HCT116 (cell line): ENCODE data around the gene GRM4. TPM values are rescaled to one million over a fixed set of nuclear protein-coding genes. Genes with fewer than 3 reads are reported as not detected.

Experiments used
- ATAC-seq: fragments of 200-7000 bp; cut with Tn5 transposase; 2 replicates; pipeline ENCODE4 v1.9.1; 2020; ENCODE audit warnings: mild to moderate bottlenecking, moderate library complexity
- BruUV-seq: library from RNA; stranded (reverse); fragments of 400-500 nt; replicated peaks from 2 replicates; lab custom pipeline; 2021; lab: Mats Ljungman, UMichigan
- CTCF ChIA-PET: fragments of 300-600 bp; sonication (Branson Sonifier 250); formaldehyde crosslinking; loops from one replicate; lab custom pipeline; 2021; ENCODE audit warnings: antibody characterized with exemption; lab: Charles Lee
- POLR2A ChIA-PET: fragments of 300-600, 350-600 bp; sonication (Branson Sonifier 250); formaldehyde crosslinking; loops from one replicate; lab custom pipeline; 2021; ENCODE audit warnings: antibody characterized with exemption; lab: Charles Lee
- RAD21 ChIA-PET, 2 experiments: fragments of 300-600 bp; sonication (Branson Sonifier 250); formaldehyde crosslinking; loops; one replicate each; lab custom pipeline; 2023; ENCODE audit warnings: low total read pairs in 2 of 2; ENCODE audit not compliant: uncharacterized antibody in 2 of 2, unreplicated experiment in 2 of 2, low non-redundant PET in 1 of 2; lab: Charles Lee
- DNase-seq: peaks from one replicate; pipeline ENCODE4 v3.0.0-alpha.2; 2010; ENCODE audit warnings: low read depth, low spot score
- H2AFZ ChIP-seq: fragments of 200-600 bp; shearing (Covaris generic), sonication (generic); 2 replicates; pipeline ENCODE4 v1.6.1; 2017; ENCODE audit warnings: low read depth, mixed run types, mixed read lengths, antibody characterized with exemption, low read length; ENCODE audit not compliant: poor library complexity, severe bottlenecking
- H3K27ac ChIP-seq: 2 replicates; pipeline ENCODE4 v1.5.1; 2012; ENCODE audit warnings: low read depth, low read length
- H3K27me3 ChIP-seq: fragments of 200-600 bp; sonication (generic); 2 replicates; pipeline ENCODE4 v1.6.1; 2016; ENCODE audit warnings: mixed run types, low read length, mixed read lengths; ENCODE audit not compliant: insufficient read depth
- H3K36me3 ChIP-seq, 2 experiments: fragments of 200-500 bp in 1 of 2; fragments of 200-600 bp in 1 of 2; sonication (Bioruptor generic) in 1 of 2; sonication (generic) in 1 of 2; 2 replicates each; pipeline versions ENCODE4 v1.5.1 to v1.6.1; 2014 to 2016; ENCODE audit warnings: low read length in 2 of 2, inconsistent platforms in 1 of 2, mixed read lengths in 1 of 2, mixed run types in 1 of 2; ENCODE audit not compliant: insufficient read depth in 2 of 2, control insufficient read depth in 1 of 2
- H3K4me1 ChIP-seq, 2 experiments: fragments of 200-600 bp in 1 of 2; sonication (generic) in 1 of 2; 2 replicates each; pipeline versions ENCODE4 v1.5.1 to v1.6.1; 2012 to 2017; ENCODE audit warnings: low read length in 2 of 2, inconsistent platforms in 1 of 2, mild to moderate bottlenecking in 1 of 2, mixed read lengths in 1 of 2, mixed run types in 1 of 2, moderate library complexity in 1 of 2; ENCODE audit not compliant: insufficient read depth in 2 of 2, control insufficient read depth in 1 of 2
- H3K4me2 ChIP-seq: fragments of 200-600 bp; sonication (generic); 2 replicates; pipeline ENCODE4 v1.6.1; 2017; ENCODE audit warnings: mixed run types, low read length, mixed read lengths
- H3K4me3 ChIP-seq, 2 experiments: fragments of 200-600 bp in 1 of 2; sonication (generic) in 1 of 2; replicated peaks in 1 of 2; 2 replicates each; pipeline ENCODE4 v1.5.1; 2011 to 2016; ENCODE audit warnings: low read length in 2 of 2, control low read depth in 1 of 2, low read depth in 1 of 2, mild to moderate bottlenecking in 1 of 2, mixed read lengths in 1 of 2, mixed run types in 1 of 2
- H3K79me2 ChIP-seq: fragments of 200-600 bp; sonication (generic); 2 replicates; pipeline ENCODE4 v1.6.1; 2017; ENCODE audit warnings: mild to moderate bottlenecking, mixed run types, low read length, moderate library complexity, mixed read lengths; ENCODE audit not compliant: insufficient read depth
- H3K9ac ChIP-seq: fragments of 200-600 bp; sonication (generic); 2 replicates; pipeline ENCODE4 v1.6.1; 2016; ENCODE audit warnings: low read length, mixed read lengths
- H3K9me2 ChIP-seq: fragments of 200-600 bp; sonication (generic), shearing (Covaris generic); 2 replicates; pipeline ENCODE4 v1.6.1; 2017; ENCODE audit warnings: mixed run types, mild to moderate bottlenecking, moderate library complexity; ENCODE audit not compliant: insufficient read depth
- H3K9me3 ChIP-seq, 2 experiments: fragments of 200-500 bp in 1 of 2; fragments of 200-600 bp in 1 of 2; sonication (Bioruptor generic) in 1 of 2; sonication (generic) in 1 of 2; 2 replicates each; pipeline ENCODE4 v1.6.1; 2014 to 2017; ENCODE audit warnings: low read length in 2 of 2, mixed read lengths in 2 of 2, inconsistent platforms in 1 of 2, low read depth in 1 of 2, mild to moderate bottlenecking in 1 of 2, mixed run types in 1 of 2, moderate library complexity in 1 of 2; ENCODE audit not compliant: control insufficient read depth in 1 of 2, insufficient read depth in 1 of 2
- H4K20me1 ChIP-seq: fragments of 200-600 bp; sonication (generic), shearing (Covaris generic); 2 replicates; pipeline ENCODE4 v1.6.1; 2017; ENCODE audit warnings: mixed run types, mild to moderate bottlenecking, moderate library complexity; ENCODE audit not compliant: insufficient read depth
- ATF3 ChIP-seq: IDR thresholded peaks from 2 replicates; pipeline ENCODE4 v1.6.1; 2012
- MAX ChIP-seq: IDR thresholded peaks from 2 replicates; pipeline ENCODE4 v1.6.1; 2012
- POLR2A ChIP-seq: IDR thresholded peaks from 2 replicates; pipeline ENCODE4 v1.7.0; 2011; ENCODE audit warnings: borderline replicate concordance; ENCODE audit not compliant: insufficient read depth, insufficient read length; ENCODE audit errors: extremely low read depth
- RAD21 ChIP-seq: IDR thresholded peaks from 2 replicates; pipeline ENCODE4 v1.6.1; 2012; ENCODE audit warnings: low read depth, mild to moderate bottlenecking
- REST ChIP-seq: IDR thresholded peaks from 2 replicates; pipeline ENCODE4 v1.6.1; 2012; ENCODE audit warnings: low read depth
- TCF7L2 ChIP-seq: IDR thresholded peaks from 2 replicates; pipeline ENCODE4 v1.7.0; 2011; ENCODE audit warnings: borderline replicate concordance, inconsistent platforms; ENCODE audit not compliant: insufficient read depth, insufficient read length; ENCODE audit errors: extremely low read depth
- YY1 ChIP-seq: IDR thresholded peaks from 2 replicates; pipeline ENCODE4 v1.6.1; 2011; ENCODE audit warnings: low read length, low read depth, moderate library complexity, mild to moderate bottlenecking; ENCODE audit not compliant: insufficient replicate concordance; ENCODE audit errors: extremely low read depth
- intact Hi-C: fragments of 100-400 bp; cut with micrococcal nuclease; formaldehyde crosslinking; loops from 2 replicates; pipeline ENCODE4 v1.10.0; 2022
- total RNA-seq: library from RNA; stranded (reverse); gene quantifications from one replicate; pipeline ENCODE4 v1.2.1, GENCODE V29; 2021; ENCODE audit not compliant: unreplicated experiment

The GRM4 gene
- total RNA-seq, 1 experiment from 2014 or later: 2.6 TPM

GRCh38 chr6:34062156-34062555 is 83.7 kb downstream of the GRM4 start (continued):
- TF ChIP-seq REST: no peak
- no peak for TF ChIP-seq ATF3
- TF ChIP-seq MAX: no peak
- no peak for TF ChIP-seq RAD21
- no peak for TF ChIP-seq TCF7L2
- TF ChIP-seq, all 23 proteins: peak for 0

GRCh38 chr6:34061348-34061747 is 84.5 kb downstream of the GRM4 start:
- Histone ChIP-seq H2AFZ (no peak overlapping the region), H3K9ac (no peak overlapping the region), H3K4me1 (peaks cover 4 to 6% of the 10 kb centered on the region in 2 experiments; a peak in 3 of 4 replicates), H3K9me2 (no peaks in the 10 kb centered on the region), H3K27me3 (peaks cover 5% of the 10 kb centered on the region; the same call in 1 of the 2 replicates), H3K4me3 (no peak overlapping the region), H3K36me3 (no peaks in the 10 kb centered on the region), H3K9me3 (no peaks in the 10 kb centered on the region), H3K79me2 (no peaks in the 10 kb centered on the region), H3K4me2 (no peak overlapping the region), H3K27ac (no peak overlapping the region), H4K20me1 (no peaks in the 10 kb centered on the region)
- DNase-seq: no peak
- intact Hi-C loops: no loop called here
- BruUV-seq: no TSS peak
- ChIA-PET POLR2A (no interaction called here), RAD21 (no interaction called here), CTCF (interaction anchor here (1.1 kb wide), 1 partner anchor 34 kb away, joined by 3 read pairs; no protein-coding TSS in a partner anchor)
- TF ChIP-seq YY1: no peak
- TF ChIP-seq POLR2A: no peak
- ATAC-seq: no peak
